Neural progenitor cell (in vitro differentiated cells): ENCODE data around the gene PPP6R3.
"Not testable (repeated sequence)": the region's sequence is repeated elsewhere in the genome, so short reads cannot be mapped to it uniquely, and the experiment has no call there.

Experiments
- EZH2 ChIP-seq: fragments of 200-600 bp; sonication (generic); IDR thresholded peaks from 2 replicates; pipeline ENCODE4 v1.6.1; 2017; ENCODE audit warnings: antibody characterized with exemption, mild to moderate bottlenecking, moderate library complexity
- TF ChIP-seq, protein P1 (sequence below): fragments of 200-600 bp; sonication (generic); IDR thresholded peaks from 2 replicates; pipeline ENCODE4 v1.5.1; 2017; ENCODE audit warnings: antibody characterized with exemption, mild to moderate bottlenecking

DNA sequence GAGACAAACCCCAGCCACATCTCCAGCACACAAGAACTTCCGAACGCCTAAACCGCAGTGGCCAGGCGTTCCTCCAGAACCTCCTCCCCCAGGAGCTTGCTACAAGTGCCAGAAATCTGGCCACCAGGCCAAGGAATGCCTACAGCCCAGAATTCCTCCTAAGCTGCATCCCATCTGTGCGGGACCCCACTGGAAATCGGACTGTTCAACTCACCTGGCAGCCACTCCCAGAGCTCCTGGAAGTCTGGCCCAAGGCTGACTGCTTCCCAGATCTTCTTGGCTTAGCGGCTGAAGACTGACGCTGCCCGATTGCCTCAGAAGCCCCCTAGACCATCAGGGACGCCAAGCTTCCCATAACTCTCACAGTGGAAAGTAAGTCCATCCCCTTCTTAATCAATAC, 175.3 kb downstream of the PPP6R3 start:
- TF ChIP-seq, protein P1, sequence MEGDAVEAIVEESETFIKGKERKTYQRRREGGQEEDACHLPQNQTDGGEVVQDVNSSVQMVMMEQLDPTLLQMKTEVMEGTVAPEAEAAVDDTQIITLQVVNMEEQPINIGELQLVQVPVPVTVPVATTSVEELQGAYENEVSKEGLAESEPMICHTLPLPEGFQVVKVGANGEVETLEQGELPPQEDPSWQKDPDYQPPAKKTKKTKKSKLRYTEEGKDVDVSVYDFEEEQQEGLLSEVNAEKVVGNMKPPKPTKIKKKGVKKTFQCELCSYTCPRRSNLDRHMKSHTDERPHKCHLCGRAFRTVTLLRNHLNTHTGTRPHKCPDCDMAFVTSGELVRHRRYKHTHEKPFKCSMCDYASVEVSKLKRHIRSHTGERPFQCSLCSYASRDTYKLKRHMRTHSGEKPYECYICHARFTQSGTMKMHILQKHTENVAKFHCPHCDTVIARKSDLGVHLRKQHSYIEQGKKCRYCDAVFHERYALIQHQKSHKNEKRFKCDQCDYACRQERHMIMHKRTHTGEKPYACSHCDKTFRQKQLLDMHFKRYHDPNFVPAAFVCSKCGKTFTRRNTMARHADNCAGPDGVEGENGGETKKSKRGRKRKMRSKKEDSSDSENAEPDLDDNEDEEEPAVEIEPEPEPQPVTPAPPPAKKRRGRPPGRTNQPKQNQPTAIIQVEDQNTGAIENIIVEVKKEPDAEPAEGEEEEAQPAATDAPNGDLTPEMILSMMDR = not testable (repeated sequence)
- not testable (repeated sequence) for TF ChIP-seq EZH2
